Stimulated activated CD4-positive, alpha-beta T cell treated with anti-CD3 and anti-CD28 coated beads, Interleukin-2, amount 100 ng/mL, for 48 hours (primary cell): ENCODE measurements around the gene DMD.

Experiments used
- DNase-seq, 2 donors: peaks; one replicate each; pipeline ENCODE4 v3.0.0-alpha.2; 2020

DMD gene

DNA sequence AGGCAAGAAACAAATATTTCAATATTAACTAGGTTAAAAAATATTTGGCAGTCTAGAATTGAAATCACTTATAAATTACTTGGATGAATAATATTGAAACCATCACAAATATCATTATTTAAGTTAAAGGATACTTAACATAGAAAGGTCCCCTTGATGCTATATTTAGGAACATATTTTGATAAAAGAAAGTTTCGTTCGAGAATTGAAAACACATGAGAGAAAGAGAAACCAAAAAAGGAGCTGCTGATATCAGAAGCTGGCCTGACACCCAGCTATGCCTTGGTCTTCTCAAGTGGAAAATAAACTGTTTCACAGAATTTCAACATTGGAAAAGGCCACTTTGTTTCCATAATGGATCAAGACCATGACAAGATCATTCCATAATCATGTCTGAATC is 762.4 kb downstream of the DMD start:
- DNase-seq: no peak

DNA sequence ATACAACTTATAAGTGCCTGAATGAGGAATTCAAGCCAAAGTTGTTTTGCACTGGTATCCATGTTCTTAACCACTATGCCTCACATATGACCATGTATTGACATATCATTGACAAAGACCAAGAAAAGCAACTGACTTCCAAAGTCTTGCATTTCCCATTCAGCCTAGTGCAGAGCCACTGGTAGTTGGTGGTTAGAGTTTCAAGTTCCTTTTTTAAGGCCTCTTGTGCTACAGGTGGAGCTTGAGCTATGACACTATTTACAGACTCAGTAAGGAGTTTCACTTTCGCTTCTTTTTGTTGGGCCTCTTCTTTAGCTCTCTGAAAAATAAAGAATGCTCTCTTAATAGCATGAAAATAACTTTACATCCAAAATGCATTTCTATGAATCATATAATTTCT is 763.0 kb downstream of the DMD start:
- no peak for DNase-seq

DNA sequence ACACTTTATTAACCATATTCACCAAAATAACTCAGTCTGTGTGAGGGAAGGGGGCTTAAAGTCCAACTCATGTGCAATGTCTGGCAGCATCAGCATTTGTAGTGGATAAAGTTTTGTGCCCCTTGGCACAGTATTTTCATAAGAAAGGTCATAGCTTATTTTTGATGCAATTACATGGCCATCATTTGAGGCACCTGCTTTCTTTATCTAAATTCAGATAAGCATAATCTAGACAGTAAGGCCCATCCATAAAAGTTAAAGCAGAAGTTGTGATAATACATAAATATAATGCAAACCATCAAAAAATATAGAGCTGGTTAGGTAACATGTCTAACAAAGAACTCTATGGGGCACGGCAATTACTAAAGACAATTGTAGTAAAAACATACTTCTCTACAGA is 763.7 kb downstream of the DMD start:
- DNase-seq: no peak

DNA sequence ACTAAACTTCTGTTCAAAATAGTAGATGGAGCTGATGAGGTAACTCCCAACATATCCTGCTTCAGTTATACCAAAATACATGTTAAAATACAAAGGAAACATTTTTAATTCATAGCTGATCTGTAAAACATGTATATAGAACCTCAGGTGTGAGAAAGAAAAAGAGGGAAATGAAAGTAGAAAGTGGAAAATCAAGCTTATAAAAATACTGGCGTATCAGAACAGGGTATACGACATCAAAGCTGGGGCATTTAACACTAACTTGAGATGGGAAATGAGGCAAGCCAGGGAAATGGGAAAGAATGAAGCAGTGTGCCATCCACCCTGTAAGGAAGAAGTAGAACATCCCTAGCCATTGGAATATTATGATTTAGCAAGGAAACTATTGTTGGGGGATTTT is 767.5 kb downstream of the DMD start:
- no peak for DNase-seq

DNA sequence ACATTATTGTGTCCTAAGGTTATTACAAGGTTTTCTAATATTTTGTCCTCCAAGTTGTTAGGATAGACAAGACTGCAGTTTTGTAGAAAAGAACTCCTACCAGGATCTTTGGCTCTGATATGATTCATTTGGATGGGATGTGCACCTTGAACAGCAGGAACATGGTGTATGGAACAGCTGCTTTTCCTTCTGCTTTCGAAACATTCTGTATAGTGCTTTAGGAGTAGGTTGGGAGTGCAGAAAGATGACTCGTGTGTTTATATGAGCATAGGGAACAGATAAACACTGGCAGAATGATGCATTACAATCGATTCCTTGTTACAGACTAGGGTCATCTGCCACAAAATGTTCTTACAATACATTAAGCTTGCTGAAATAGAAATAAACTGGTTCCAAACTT is 790.1 kb downstream of the DMD start:
- no peak for DNase-seq

DNA sequence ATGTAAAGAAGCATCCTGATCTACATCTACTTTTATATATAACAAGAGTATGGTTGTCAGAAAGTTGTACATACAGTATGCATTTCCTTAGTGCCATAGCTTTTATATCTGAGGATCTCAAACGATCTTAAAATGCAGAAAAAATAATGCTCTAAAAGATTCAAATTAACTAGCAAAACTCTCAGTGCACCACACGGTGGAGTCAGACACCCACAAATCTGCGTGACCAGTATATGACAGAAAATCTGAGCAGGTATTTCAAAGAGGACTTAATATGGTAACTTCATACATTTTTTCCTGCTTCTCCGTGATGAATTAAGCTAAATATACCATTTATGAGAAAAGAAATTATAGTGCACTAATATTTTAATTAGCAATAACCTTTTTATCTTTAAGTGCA is 803.0 kb downstream of the DMD start:
- DNase-seq: no peak

DNA sequence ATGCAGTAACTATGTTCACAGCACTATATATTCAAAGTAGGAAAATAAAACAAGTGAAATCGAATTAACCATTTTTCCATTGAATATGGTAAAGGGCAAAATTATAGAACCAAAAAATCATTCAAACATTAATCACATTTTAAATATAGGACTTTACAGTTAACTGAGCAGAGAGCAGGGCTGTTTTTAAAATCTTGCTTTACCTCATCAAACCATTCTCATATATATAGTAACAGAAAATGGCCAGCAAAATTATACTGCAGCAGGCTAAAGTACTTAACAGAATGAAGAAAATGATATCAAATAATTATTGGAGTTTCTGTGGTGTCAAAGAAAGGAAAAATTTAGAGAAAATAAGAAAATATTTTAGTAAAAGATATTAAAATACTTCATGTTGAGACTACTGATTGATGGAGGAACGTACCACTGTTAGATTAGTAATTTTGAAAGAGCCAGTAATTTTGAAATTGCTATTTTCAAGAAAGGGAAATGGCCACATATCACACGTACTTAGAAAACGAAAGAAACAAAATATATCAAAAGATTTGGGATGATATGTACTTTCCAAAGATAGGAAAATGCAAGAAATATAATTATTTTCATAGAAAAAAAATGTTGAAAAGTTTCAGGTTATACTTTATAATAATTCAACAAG is 813.7 kb downstream of the DMD start:
- no peak for DNase-seq

DNA sequence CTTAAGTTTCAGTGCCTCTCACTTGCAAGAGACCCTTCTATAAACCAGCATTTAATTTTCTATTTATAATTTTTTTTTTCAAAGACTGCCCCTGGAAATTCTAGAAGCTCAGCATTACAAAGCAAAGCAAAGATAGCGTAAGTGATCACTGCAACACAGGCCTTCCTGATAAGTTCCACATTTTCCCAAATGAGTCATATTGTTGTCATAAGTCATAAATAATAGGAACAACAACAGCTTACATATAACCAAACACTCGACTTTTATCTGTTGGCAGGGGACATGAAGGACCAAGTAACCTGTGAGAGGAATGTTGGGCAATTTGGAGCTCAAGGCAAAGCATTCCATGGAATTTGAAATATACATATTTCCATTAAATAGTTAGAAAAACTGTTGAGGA is 815.5 kb downstream of the DMD start:
- DNase-seq: no peak

DNA sequence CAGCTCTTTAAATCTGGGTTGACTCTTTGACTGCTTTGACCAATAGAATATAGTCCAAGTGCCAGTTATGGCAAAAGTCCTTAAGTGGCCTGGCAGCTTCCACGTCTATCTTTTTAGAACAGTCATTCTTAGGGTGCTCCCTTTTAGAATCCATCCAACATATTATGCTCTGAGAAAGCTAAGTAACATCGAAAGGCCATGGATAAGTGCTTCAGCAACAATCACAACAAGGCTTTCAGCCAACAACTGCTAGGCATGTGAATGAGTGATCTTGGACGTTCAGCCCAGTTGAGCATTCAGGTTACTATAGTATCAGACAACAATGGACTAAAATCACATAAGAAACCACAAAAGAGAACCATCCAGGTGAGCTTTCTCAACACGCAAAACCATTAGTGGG is 818.7 kb downstream of the DMD start:
- no peak for DNase-seq

DNA sequence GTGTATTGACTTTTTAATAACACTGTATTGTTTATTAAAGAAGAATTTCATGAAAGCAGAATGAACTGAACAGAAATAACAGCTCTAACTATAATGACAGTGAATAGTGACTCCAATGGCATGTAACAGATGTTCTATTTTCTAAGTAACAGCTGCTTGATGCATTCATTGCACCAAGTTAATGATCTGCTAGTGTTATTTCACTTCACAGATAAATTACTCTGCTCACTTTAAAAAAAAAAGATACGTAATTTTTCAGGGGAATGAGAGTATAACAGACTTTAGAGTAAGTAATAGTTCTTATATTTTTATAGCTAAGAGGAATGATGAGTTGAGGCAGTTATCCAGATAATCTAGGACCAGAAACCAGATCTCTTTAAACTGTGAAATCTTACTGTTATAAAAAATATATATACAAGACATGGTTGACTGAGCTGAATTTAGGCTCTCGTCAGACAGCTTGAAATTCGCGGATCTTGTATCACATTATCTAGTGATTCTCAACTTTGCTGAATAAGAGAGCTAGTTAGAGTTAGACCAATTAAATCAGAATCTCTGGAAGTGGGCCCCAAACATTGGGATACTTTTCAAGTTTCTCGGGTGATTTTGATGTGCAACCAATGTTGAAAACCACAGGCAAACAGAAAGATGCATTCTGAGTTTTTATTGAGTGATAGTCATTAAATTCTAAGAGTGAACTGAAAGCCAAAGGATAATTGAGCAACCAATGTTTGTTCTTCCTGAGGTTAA is 840.7 kb downstream of the DMD start:
- DNase-seq: no peak

DNA sequence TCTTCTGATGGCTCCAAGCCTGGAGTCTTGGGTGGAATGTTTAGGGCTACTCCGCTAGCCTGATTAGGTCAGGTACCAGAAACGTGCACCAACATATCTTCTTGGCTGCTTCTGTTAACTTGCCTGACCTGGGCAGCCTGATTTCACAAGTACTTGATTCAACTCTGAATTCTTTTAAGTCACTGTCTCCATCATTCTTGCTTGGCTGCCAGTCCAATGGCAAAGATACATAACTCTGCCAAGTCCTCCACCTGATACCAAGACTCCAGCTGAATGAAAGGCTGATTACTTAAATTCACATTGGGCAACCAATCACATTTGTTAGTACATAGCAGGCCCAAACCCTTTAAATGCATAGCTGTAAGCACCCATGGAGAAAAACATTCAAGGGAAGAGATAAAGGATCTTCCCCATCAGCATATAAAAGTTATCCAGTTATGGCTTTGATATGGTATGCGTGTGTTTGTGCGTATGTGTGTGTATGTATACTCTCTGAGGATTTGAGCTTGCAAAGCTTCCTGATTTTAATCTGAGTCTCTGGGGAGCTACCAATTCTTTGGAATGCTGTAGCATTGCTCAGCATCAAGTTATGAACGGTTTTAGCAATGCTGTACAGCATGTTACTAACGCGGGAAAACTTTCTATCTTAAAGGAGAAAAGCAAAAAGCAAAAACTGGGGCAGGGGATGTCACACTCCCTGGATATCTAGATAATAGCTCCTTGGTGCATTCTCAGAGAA is 917.2 kb downstream of the DMD start:
- DNase-seq: no peak

DNA sequence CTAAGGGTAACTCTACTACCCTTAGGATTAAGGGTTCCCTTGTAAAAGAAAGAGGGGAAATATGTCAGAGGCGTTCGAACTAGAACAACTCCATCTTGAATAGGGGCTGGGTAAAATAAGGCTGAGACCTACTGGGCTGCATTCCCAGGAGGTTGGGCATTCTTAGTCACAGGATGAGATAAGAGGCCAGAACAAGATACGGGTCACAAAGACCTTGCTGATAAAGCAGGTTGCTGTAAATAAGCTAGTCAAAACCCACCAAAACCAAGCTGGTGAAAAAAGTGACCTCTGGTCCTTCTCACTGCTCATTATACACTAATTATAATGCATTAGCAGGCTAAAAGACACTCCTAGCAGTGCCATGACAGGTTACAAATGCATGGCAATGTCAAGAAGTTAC is 922.0 kb downstream of the DMD start:
- no peak for DNase-seq

DNA sequence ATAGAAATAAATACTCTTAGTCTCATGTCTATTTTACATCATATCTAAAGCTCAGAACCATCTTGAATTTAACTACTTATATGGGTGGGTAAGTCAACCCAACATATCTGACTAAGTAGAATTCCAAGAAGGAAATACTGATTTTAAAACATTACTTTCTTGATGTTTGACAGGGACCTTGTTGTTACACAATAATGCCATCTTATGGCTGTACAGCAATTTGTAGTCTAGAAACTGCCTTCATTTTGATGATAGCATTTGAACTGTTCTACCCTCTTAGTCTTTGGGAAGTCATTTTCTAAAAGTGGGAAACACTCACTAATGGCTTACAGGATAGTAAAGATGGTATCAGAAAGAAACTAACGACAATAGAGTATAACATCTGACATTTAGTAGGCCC is 929.5 kb downstream of the DMD start:
- DNase-seq: no peak

DNA sequence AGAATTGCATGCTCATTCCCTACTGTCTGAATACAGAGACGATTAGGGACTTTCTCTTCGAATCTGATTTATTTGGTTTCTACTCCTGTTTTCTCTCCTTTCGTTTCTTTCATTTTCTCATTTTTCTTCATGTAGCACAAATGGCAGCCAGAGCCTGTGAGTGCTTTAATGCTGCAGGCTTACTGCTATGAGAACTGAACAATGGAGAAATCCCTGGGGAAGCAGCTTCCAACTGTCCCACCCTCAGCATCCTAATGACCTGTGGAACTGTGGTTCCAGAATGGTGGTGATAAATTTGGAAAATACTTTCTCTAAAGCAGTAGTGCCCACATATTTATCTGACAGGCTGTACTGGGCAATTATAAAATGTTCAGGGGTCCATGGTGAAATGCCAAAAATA is 930.4 kb downstream of the DMD start:
- DNase-seq: no peak

DNA sequence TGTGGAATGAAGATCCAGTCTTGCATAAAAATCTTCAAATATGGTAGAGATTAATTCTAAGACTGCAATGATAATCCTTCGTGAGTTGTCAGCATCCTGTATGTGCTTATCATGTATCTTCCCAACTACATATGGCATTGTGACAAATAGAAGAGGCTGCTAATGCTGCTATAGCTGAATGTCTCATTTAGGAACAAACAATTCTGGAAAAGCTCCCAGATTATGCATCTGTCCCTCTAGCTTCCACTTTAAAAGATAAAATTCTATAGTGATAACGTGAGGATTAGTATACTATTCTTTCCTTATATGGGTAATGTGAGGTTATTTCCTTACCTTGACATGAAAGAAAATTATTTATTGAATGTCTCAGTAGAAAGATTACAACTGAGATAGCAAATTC is 930.9 kb downstream of the DMD start:
- DNase-seq: no peak

DNA sequence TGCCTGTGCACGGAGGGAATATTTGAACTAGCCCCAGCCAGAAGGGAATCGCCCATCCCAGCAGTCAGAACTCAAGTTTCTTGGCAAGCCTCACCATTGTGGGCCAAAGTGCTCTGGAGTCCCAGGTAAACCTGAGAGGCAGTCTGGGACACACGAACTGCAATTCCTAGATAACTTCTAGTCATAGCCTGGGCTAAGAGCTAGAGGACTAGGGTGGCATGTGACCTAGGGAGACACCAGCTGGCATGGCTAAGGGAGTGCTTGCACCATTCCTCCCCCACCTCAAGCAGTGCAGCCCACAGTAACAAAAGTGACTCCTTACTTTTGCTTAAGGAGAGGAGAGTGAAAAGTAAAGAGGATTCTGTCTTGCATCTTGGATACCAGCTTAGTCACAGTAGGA is 935.2 kb downstream of the DMD start:
- no peak for DNase-seq

DNA sequence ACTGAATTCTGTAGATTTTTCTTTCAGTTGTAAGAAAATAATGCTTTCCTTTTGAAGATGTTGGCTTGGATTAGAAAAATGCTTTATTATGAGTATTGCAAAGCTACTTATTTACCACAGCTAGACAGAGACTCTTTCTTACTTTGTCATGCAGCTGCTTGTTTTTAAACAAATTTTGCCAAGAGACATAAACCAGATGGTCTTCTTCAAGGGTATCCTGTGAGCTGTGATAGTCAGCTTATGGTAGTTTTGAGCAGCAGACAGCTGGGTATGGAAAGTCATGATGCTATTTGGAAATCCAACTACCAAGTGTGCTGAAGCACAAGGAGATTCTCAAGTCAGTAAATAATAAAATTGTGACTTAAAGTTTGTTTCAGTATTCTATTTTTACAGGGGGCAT is 941.5 kb downstream of the DMD start:
- DNase-seq: no peak

DNA sequence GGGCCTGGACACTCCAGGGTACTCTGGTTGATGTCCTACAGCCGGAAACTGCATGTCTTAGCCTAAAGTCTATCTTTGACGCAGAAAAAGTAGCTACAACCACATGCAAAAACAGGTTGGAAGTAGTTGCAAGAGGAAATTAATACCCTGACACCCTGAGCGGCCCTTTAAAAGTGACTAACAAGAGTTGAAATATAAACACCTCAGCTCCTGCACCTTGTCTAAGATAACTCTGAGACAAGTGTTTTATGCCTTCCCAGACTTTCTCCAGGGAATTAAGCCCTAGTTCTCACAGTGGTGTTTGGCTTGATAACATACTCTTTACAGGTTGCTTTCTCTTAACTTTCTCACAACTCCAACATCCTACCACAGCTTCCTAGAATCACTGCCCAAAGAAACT is 943.1 kb downstream of the DMD start:
- DNase-seq: no peak

DNA sequence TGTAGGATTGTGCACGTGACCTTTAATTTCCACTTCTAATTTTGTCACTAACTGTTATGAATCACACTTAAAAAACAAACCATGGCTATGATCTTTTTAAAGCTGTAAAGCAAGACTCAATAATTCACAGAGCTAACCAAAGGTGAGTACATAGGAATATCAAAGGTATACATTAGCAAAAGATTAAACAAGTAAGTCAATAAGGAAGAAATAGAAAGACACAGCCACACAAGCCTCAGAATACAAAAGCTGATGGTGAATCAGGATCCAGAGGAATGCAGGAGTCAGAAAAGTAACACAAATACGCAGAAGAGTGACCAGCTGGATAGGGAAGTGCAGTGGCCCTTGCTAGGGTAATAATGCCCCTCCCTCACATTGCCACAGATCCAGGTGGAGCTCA is 943.6 kb downstream of the DMD start:
- no peak for DNase-seq

DNA sequence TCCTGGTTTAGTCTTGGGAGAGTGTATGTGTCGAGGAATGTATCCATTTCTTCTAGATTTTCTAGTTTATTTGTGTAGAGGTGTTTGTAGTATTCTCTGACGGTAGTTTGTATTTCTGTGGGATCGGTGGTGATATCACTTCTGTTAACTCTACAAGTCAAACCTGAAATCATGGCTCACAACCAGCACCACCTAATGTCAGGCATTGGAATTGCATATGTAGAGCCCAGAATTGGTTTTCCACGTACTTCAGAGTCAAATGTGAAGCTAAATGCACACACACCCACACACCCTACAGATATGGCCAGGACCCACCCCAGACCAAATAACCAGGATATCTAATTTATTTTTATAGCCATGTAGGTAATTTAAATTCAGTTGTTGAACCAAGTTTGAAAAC is 964.7 kb downstream of the DMD start:
- DNase-seq: peak in 1 of 2 donors; percentile 0

DNA sequence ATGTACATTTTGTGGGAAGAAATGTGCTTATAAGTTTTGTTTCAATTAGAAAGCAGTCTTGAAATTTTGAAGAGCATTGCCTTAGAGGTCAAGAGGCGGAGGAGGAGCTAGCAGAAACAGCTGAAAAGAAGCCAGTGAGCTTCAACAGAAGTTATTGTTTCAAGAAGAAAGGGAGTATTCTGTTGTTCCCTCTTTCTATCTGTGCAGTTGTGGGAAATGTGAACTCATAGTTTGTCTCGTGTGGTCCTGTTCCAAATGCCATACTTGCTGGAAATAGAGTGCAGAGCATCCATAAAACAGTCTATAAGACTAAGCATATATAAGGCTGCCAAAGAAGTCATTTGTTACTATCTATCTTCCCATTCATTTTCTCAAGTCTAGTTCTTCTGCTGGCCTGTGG is 1015.7 kb downstream of the DMD start:
- DNase-seq: no peak

DNA sequence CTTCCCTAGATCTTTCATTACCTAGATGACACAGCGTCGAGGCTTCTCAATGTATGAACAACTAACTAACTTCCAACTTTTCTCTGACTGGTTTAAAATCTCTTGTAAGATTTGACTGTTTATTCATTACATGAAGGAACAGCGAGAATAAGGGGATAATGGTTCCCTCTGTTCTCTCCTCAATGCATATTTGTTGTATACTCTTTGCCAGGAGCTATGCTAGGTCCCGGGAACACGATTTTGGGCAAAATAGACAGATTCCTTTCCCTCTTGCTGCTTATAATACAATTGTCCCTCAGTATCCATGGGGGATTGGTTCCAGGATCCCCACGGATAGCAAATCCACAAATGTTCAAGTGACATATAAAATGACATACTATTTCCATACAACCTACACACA is 1020.0 kb downstream of the DMD start:
- DNase-seq: no peak

DNA sequence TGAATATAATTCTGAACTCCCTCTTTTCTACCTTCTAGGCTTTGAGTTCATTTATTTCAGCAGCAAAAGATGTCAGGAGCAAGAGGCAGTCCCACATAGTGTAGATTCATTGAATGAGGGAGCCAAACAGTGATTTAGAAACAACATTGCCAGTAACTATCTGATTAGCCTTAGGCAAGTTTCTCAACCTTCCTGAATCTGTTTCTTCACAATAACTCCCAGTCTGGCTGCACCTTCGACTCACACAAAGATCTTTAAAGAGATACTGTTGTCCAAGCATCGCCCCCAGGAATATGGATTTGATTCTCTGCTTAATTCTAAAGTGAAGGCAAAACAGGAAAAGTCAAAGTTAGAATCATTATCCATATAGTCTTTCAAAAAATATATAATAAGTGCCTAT is 1026.2 kb downstream of the DMD start:
- DNase-seq: no peak

DNA sequence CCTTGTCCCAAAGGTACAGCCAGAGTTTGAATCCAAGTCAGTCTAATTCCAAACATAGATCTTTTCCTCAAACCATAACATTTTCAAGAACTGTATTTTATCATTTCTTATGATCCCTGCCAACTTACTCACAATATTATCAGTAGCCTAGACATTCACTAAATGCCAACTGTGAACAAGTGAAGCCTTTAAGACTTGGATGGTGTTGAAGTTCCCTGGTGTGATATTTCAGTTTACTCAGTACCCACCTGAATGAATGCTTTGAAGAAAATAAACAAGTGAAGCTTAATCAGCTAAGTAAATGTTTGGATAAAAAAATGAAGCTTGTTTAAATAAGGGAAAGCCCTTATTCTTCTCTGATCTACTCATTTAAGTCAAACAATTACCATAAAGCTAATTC is 1028.3 kb downstream of the DMD start:
- DNase-seq: no peak
